ENCODE data around the gene ADAM15.
A peak's percentile ranks its signal among the peaks of the same experiment; 100 is the strongest.

The ADAM15 gene

DNA sequence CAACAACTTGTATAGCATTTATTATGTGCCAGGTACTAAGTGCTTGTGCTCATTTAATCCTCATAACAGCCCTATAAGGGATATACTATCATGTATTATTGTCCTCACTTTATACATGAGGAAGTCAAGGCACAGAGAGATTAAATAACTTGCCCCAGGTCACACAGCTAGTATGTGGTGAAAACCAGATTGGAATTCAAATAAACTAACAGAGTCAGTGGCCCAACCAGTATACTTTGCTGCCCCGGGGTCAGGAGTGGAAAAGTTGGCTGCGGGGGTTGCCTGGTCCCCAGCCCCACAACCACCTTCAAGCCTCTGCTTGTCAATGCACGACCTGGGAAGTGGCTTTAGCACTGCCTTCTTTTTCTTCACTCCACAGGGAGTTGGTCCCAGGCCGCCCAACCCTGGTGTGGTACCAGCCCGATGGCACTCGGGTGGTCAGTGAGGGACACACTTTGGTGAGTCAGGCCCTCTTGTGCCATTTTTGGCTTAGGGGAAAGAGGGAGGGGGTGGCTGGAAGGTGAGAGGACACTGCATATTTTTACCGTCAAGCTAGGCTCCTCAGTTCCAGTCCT is 2.5 kb downstream of the ADAM15 start:
- TF ChIP-seq, protein P1, sequence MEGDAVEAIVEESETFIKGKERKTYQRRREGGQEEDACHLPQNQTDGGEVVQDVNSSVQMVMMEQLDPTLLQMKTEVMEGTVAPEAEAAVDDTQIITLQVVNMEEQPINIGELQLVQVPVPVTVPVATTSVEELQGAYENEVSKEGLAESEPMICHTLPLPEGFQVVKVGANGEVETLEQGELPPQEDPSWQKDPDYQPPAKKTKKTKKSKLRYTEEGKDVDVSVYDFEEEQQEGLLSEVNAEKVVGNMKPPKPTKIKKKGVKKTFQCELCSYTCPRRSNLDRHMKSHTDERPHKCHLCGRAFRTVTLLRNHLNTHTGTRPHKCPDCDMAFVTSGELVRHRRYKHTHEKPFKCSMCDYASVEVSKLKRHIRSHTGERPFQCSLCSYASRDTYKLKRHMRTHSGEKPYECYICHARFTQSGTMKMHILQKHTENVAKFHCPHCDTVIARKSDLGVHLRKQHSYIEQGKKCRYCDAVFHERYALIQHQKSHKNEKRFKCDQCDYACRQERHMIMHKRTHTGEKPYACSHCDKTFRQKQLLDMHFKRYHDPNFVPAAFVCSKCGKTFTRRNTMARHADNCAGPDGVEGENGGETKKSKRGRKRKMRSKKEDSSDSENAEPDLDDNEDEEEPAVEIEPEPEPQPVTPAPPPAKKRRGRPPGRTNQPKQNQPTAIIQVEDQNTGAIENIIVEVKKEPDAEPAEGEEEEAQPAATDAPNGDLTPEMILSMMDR (IDR thresholded peaks at IDR 0.05; ENCODE audit: low read length, missing control alignments) = no peak
- no peak for DNase-seq (ENCODE audit: low read depth)
- H3K4me3 ChIP-seq (replicated peaks; ENCODE audit: low read depth, low read length) = no peak overlapping the region

DNA sequence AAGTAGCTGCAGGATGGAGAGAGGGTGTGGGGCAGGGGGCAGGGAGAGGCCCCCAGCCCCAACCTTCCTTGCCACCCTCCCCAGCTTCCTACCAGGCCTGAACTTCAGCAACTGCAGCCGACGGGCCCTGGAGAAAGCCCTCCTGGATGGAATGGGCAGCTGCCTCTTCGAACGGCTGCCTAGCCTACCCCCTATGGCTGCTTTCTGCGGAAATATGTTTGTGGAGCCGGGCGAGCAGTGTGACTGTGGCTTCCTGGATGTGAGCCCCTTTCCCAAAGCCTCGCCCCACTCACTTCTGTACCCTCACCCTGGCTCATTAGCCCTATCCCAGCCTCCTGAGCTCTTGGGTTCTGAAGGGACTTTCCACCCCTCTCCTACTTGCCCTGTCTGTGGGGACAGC is 6.0 kb downstream of the ADAM15 start:
- TF ChIP-seq, protein P1 (IDR thresholded peaks at IDR 0.05; ENCODE audit: low read length, missing control alignments) = no peak
- H3K4me3 ChIP-seq (replicated peaks; ENCODE audit: low read depth, low read length) = no peak overlapping the region
- no peak for DNase-seq (ENCODE audit: low read depth)

DNA sequence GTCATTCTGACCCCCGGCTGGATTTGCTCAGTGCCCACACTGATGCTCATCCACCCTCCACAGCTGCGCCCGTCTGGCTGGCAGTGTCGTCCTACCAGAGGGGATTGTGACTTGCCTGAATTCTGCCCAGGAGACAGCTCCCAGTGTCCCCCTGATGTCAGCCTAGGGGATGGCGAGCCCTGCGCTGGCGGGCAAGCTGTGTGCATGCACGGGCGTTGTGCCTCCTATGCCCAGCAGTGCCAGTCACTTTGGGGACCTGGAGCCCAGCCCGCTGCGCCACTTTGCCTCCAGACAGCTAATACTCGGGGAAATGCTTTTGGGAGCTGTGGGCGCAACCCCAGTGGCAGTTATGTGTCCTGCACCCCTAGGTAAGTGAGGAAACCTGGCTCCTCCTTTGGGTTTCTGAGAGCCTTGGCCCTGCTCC is 6.7 kb downstream of the ADAM15 start:
- no peak for DNase-seq (ENCODE audit: low read depth)
- TF ChIP-seq, protein P1 (IDR thresholded peaks at IDR 0.05; ENCODE audit: low read length, missing control alignments) = no peak
- H3K4me3 ChIP-seq (replicated peaks; ENCODE audit: low read depth, low read length) = no peak overlapping the region

DNA sequence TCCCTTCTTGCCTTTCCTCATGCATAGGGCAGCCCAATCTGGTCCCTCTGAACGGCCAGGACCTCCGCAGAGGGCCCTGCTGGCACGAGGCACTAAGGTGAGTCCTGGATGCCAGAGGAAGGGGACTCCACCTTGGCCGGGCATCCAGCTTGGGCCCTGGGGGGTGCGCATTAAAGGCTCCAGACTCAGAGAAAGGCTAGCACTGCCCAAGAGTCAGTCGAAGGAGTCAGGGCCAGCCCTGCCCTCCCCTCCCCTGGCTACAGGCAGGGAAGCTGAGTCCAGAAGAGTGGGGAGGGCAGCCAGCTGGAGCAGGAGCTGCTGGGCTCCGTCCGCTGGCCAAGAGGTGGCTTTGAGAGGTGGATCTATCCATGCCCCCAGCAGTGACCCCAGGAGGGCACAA is 9.6 kb downstream of the ADAM15 start:
- DNase-seq (ENCODE audit: low read depth) = no peak
- H3K4me3 ChIP-seq (replicated peaks; ENCODE audit: low read depth, low read length) = no peak overlapping the region
- TF ChIP-seq, protein P1 (IDR thresholded peaks at IDR 0.05; ENCODE audit: low read length, missing control alignments) = no peak

DNA sequence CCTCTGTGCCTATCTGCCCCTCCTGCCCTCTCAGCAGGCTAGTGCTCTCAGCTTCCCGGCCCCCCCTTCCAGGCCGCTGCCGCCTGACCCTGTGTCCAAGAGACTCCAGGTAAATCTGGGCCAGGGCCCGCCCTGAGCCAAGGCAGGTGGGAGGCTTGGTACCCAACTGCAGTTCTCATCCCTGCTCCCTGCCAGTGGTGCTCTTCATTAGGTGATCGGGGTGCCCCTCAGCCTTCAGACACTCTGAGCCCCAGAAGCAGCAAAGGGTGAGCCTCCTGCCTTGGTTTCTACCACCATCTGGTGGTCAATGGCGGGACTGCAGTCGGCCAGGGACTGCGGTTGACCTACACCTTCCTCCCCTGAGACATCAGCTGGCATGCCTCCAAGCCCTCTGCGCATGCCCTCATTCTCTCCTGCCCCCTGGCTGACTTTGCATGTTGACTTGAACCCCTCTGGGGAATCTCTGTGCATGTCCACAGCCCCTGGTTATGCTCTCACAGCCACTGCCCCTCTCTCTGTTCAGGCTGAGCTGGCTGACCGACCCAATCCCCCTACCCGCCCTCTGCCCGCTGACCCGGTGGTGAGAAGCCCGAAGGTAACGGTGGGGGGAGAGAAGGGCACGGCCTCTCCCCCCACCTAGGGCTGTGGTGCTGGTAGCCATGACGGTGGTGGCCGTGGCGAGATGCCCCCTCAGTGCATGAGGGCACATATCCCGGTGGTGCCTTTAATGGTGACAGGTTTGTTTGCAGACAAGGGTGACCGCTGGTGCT is 10.4 kb downstream of the ADAM15 start:
- H3K4me3 ChIP-seq (replicated peaks; ENCODE audit: low read depth, low read length) = no peak overlapping the region
- TF ChIP-seq, protein P1 (IDR thresholded peaks at IDR 0.05; ENCODE audit: low read length, missing control alignments) = peak; percentile 98
- DNase-seq (ENCODE audit: low read depth) = peak; percentile 85

DNA sequence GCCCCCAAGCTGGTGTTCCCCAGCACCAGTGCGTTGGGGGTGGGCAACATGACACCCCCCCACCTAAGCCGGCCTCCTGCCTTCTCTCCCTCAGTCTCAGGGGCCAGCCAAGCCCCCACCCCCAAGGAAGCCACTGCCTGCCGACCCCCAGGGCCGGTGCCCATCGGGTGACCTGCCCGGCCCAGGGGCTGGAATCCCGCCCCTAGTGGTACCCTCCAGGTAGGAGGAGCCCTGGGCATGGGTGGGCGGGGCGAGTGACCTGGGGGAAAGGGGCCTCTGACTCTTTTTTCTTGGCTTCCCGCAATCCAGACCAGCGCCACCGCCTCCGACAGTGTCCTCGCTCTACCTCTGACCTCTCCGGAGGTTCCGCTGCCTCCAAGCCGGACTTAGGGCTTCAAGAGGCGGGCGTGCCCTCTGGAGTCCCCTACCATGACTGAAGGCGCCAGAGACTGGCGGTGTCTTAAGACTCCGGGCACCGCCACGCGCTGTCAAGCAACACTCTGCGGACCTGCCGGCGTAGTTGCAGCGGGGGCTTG is 11.1 kb downstream of the ADAM15 start:
- DNase-seq (ENCODE audit: low read depth) = no peak
- TF ChIP-seq, protein P1 (IDR thresholded peaks at IDR 0.05; ENCODE audit: low read length, missing control alignments) = no peak
- H3K4me3 ChIP-seq (replicated peaks; ENCODE audit: low read depth, low read length) = no peak overlapping the region

All from fibroblast of pulmonary artery (primary cell).